Endometrial microvascular endothelial cells (primary cell): ENCODE results near the gene IRF9. TPM values are rescaled to one million over a fixed set of nuclear protein-coding genes. Genes with fewer than 3 reads are reported as not detected.

Source experiments
- in situ Hi-C: cut with HindIII; loops from 2 replicates; pipeline ENCODE4 v1.10.0; 2017; ENCODE audit warnings: low sequenced_read_pairs, low pct_unique_long_range_greater_than_20kb; ENCODE audit errors: inconsistent ontology term
- total RNA-seq: library from RNA; depleted of rRNA; stranded (reverse); fragments of >200 nt; gene quantifications from one replicate; pipeline ENCODE4 v1.2.3, GENCODE V29; 2015; ENCODE audit errors: inconsistent ontology term

Gene IRF9
- total RNA-seq, 1 donor from 2014 or later = 45.2 TPM

GRCh38 chr14:24185741-24186140, 24.7 kb downstream of the IRF9 start:
- in situ Hi-C loops = no loop called here

- in situ Hi-C loops = no loop called here
These were observed 25.9 kb downstream of the IRF9 start for GRCh38 chr14:24186831-24187538.

- in situ Hi-C loops = no loop called here
These were observed 26.5 kb downstream of the IRF9 start for GRCh38 chr14:24187539-24187915.

GRCh38 chr14:24188251-24189058, 27.4 kb downstream of the IRF9 start, which contains the start of gene IPO4:
Gene IPO4, minus strand, starts transcription at chr14:24188816. Its CDS starts 29 bp downstream, at chr14:24188787.
- in situ Hi-C loops = no loop called here

- in situ Hi-C loops = no loop called here
These were observed 28.0 kb downstream of the IRF9 start for GRCh38 chr14:24189059-24189375.

GRCh38 chr14:24189460-24189859, 28.4 kb downstream of the IRF9 start:
- in situ Hi-C loops = no loop called here

GRCh38 chr14:24190416-24190815, 29.4 kb downstream of the IRF9 start:
- in situ Hi-C loops = no loop called here

GRCh38 chr14:24192933-24193332, 31.9 kb downstream of the IRF9 start:
- in situ Hi-C loops = no loop called here

- in situ Hi-C loops = no loop called here
These were observed 33.3 kb downstream of the IRF9 start for GRCh38 chr14:24194186-24194872.

GRCh38 chr14:24194873-24195185, 33.8 kb downstream of the IRF9 start:
- in situ Hi-C loops = no loop called here

GRCh38 chr14:24195186-24196070, 34.4 kb downstream of the IRF9 start, which contains the start of gene TM9SF1:
Gene TM9SF1, minus strand, starts transcription at chr14:24195441. Its CDS starts 422 bp downstream, at chr14:24195019.
- in situ Hi-C loops = no loop called here

- in situ Hi-C loops = no loop called here
These were observed 35.3 kb downstream of the IRF9 start for GRCh38 chr14:24196071-24197055.

GRCh38 chr14:24197056-24197450, 36.0 kb downstream of the IRF9 start:
- in situ Hi-C loops = no loop called here

- in situ Hi-C loops = no loop called here
These were observed 37.9 kb downstream of the IRF9 start for GRCh38 chr14:24198814-24199524.

GRCh38 chr14:24202538-24202937, 41.5 kb downstream of the IRF9 start:
- in situ Hi-C loops = loop anchor here (10.0 kb wide), 1 partner anchor 92 kb away; the partner anchor contains the start of genes DHRS1 and NOP9

GRCh38 chr14:24203249-24203886, 42.3 kb downstream of the IRF9 start:
- in situ Hi-C loops = loop anchor here (10.0 kb wide), 1 partner anchor 91 kb away; the partner anchor contains the start of genes DHRS1 and NOP9
